Ovary (tissue), 9 donors: Measurements from ENCODE around the gene NAB1. TPM values are rescaled to one million over a fixed set of nuclear protein-coding genes. Genes with fewer than 3 reads are reported as not detected.

Experiments used
- DNase-seq, 5 donors: peaks; one replicate each; pipeline ENCODE4 v3.0.0-alpha.2; 2019 to 2020
- H3K27ac ChIP-seq, 2 donors: fragments of 200-600 bp; one replicate each; pipeline versions ENCODE4 v1.5.1 to v1.8.0; 2019 to 2022
- H3K27me3 ChIP-seq: fragments of 200-600 bp; one replicate; pipeline ENCODE4 v1.8.0; 2022
- H3K36me3 ChIP-seq: fragments of 200-600 bp; sonication (generic); one replicate; pipeline ENCODE4 v1.5.1; 2019
- H3K4me1 ChIP-seq: one replicate; pipeline ENCODE4 v1.8.1; 2013; ENCODE audit warnings: mild to moderate bottlenecking, moderate library complexity; ENCODE audit not compliant: insufficient read depth
- H3K4me3 ChIP-seq: fragments of 200-600 bp; sonication (generic); one replicate; pipeline ENCODE4 v1.5.1; 2017
- H3K9me3 ChIP-seq, 2 donors: fragments of 200-600 bp in 1 of 2; sonication (generic) in 1 of 2; one replicate each; pipeline versions ENCODE4 v1.5.1 to v1.8.1; 2013 to 2019; ENCODE audit warnings: mild to moderate bottlenecking in 1 of 2, moderate library complexity in 1 of 2
- CTCF ChIP-seq, 3 donors: fragments of 450-650 bp in 2 of 3; fragments of 200-600 bp in 1 of 3; IDR thresholded peaks; one replicate each; pipeline versions ENCODE4 v1.5.1 to v1.8.0; 2016 to 2022; ENCODE audit warnings: antibody characterized with exemption in 3 of 3, mild to moderate bottlenecking in 1 of 3
- EP300 ChIP-seq: sonication (generic); formaldehyde crosslinking; IDR thresholded peaks from one replicate; pipeline ENCODE4 v1.6.1; 2017; ENCODE audit warnings: antibody characterized with exemption
- POLR2A ChIP-seq: fragments of 450-650 bp; IDR thresholded peaks from one replicate; pipeline ENCODE4 v1.6.1; 2017; ENCODE audit warnings: antibody characterized with exemption, mild to moderate bottlenecking, moderate library complexity
- WGBS, 3 donors: extraction: QIAGEN DNeasy Blood & Tissue Kit in 1 of 3; methylation state at CpG; one replicate each; pipeline versions ENCODE4 v1.1.5 to v1.1.7; 2013 to 2017; 5-methylcytosine and 5-hydroxymethylcytosine counted together
- intact Hi-C, 4 donors: fragments of 100-400 bp; cut with DNase I; formaldehyde crosslinking; loops; one replicate each; pipeline versions ENCODE4 v1.11.0 to v1.15.1; 2022 to 2023
- polyA plus RNA-seq, 2 donors: library from polyadenylated mRNA; stranded (reverse); fragments of 200-250 nt in 1 of 2; fragments of 350-450 nt in 1 of 2; fragmentation: Illumina TruSeq in 1 of 2; extraction: RNeasy Lipid Tissue Mini Kit (QIAGEN cat#74804) in 1 of 2; gene quantifications; one replicate each; pipeline ENCODE4 v1.2.3, GENCODE V29; 2013 to 2014
- total RNA-seq, 7 donors: library from RNA; depleted of rRNA in 2 of 7; stranded (reverse); fragments of >200 nt in 2 of 7; fragmentation: NEBNext Ultra II Directional in 3 of 7; extraction: Animal tissue kit (Norgen Biotek cat#: 25700) in 3 of 7; gene quantifications; one replicate each; pipeline versions ENCODE4 v1.1.0 to v1.2.4, GENCODE V29; 2016 to 2023
- donor health status: DM: no; HTN: no; CAD: no; lungs with moderate emphysema.
- donor health status: DM: no; HTN: no; CAD: no.
- donor health status: Bipolar disorder and iron deficiency.
- donor health status: DM: yes; HTN: yes; CAD: no.
- donor health status: DM: no; HTN: no; CAD: no.
- donor health status: DM: yes; HTN: yes; CAD: no.

NAB1 gene
- total and polyA plus RNA-seq, 9 donors, result 17.5 to 53.7 (median 39.8) TPM

- H3K27ac ChIP-seq, result no peak overlapping the region
- H3K36me3 ChIP-seq, result no peaks in the 10 kb centered on the region
- H3K9me3 ChIP-seq, result no peaks in the 10 kb centered on the region
- no peaks in the 10 kb centered on the region for H3K4me1 ChIP-seq
- no peak overlapping the region for H3K4me3 ChIP-seq
- 92 to 95% (median 92%) methylated on average over 2 of the region's 2 CpGs for WGBS, 3 donors
- no peaks in the 10 kb centered on the region for H3K27me3 ChIP-seq
- TF ChIP-seq CTCF (IDR thresholded peaks at IDR 0.05), result no peak
- no peak for TF ChIP-seq EP300
- no peak for TF ChIP-seq POLR2A
- DNase-seq, result no peak
- intact Hi-C loops, result no loop called here
Observed at GRCh38 chr2:190740449-190740848, 91.6 kb downstream of the NAB1 start.

Other genes starting within 250 kb of the NAB1 start
- 10 to 100 TPM in 5 of 7 donors, 1 to 10 TPM in 2; 7.7 to 68.1 (median 11.8) TPM for gene MFSD6, start 240.7 kb upstream of the NAB1 start, total RNA-seq
- gene MFSD6, start 240.7 kb upstream of the NAB1 start, polyA plus RNA-seq, result 10 to 100 TPM; 10.1 to 16.0 TPM
- 1 to 10 TPM; 2.8 to 6.4 (median 4.5) TPM for gene NEMP2, start 114.4 kb upstream of the NAB1 start, total RNA-seq
- gene NEMP2, start 114.4 kb upstream of the NAB1 start, polyA plus RNA-seq, result 1 to 10 TPM; 1.4 to 5.8 TPM
- 100 to 1,000 TPM in 1 of 7 donors, 10 to 100 TPM in 6; 71.2 to 141 (median 77.1) TPM for gene GLS, start 231.7 kb downstream of the NAB1 start, total RNA-seq
- gene GLS, start 231.7 kb downstream of the NAB1 start, polyA plus RNA-seq, result 10 to 100 TPM; 20.2 to 56.1 TPM